Measurements from ENCODE around the gene GALR1.
A peak's percentile ranks its signal among the peaks of the same experiment; 100 is the strongest.
"Not testable (repeated sequence)": the region's sequence is repeated elsewhere in the genome, so short reads cannot be mapped to it uniquely, and the experiment has no call there.

The GALR1 gene

GRCh38 chr18:77249569-77250500 lies at the start of gene GALR1:
TSS of gene GALR1 (plus strand) at chr18:77249848. CDS start at chr18:77250549, 701 bp downstream.
- DNase-seq = peak; percentile 68

GRCh38 chr18:77201506-77201905 lies 48.1 kb upstream of the GALR1 start:
- no peak for DNase-seq

- DNase-seq = peak; percentile 40
These were observed 47.3 kb upstream of the GALR1 start for GRCh38 chr18:77202329-77202728.

GRCh38 chr18:77203071-77203470 lies 46.6 kb upstream of the GALR1 start:
- DNase-seq = no peak

- DNase-seq = no peak
These were observed 45.8 kb upstream of the GALR1 start for GRCh38 chr18:77203851-77204250.

GRCh38 chr18:77205769-77206168 lies 43.9 kb upstream of the GALR1 start:
- no peak for DNase-seq

- no peak for DNase-seq
These were observed 42.8 kb upstream of the GALR1 start for GRCh38 chr18:77206676-77207374.

- peak; percentile 50 for DNase-seq
These were observed 42.1 kb upstream of the GALR1 start for GRCh38 chr18:77207540-77207939.

GRCh38 chr18:77208964-77209363 lies 40.7 kb upstream of the GALR1 start:
- no peak for DNase-seq

GRCh38 chr18:77209587-77209986 lies 40.1 kb upstream of the GALR1 start:
- DNase-seq = no peak

- no peak for DNase-seq
These were observed 39.4 kb upstream of the GALR1 start for GRCh38 chr18:77210249-77210648.

- DNase-seq = no peak
These were observed 31.0 kb upstream of the GALR1 start for GRCh38 chr18:77218642-77219041.

- DNase-seq = no peak
These were observed 28.9 kb upstream of the GALR1 start for GRCh38 chr18:77220726-77221125.

- no peak for DNase-seq
These were observed 27.2 kb upstream of the GALR1 start for GRCh38 chr18:77222464-77222863.

GRCh38 chr18:77223221-77223639 lies 26.4 kb upstream of the GALR1 start:
- no peak for DNase-seq

- no peak for DNase-seq
These were observed 26.0 kb upstream of the GALR1 start for GRCh38 chr18:77223653-77224052.

GRCh38 chr18:77230645-77231044 lies 19.0 kb upstream of the GALR1 start:
- no peak for DNase-seq

GRCh38 chr18:77234504-77235365 lies 14.9 kb upstream of the GALR1 start:
- no peak for DNase-seq

GRCh38 chr18:77239285-77239684 lies 10.4 kb upstream of the GALR1 start:
- not testable (repeated sequence) for DNase-seq

- peak; percentile 29 for DNase-seq
These were observed 627 bp upstream of the GALR1 start for GRCh38 chr18:77248873-77249568.

- DNase-seq = peak; percentile 42
These were observed 865 bp downstream of the GALR1 start for GRCh38 chr18:77250501-77250925.

Data from retina (tissue), 1 donor.